ENCODE data around the gene SLN.

GRCh38 chr11:107751082-107751481 lies 39.2 kb upstream of the SLN start:
- TF ChIP-seq, protein P1, sequence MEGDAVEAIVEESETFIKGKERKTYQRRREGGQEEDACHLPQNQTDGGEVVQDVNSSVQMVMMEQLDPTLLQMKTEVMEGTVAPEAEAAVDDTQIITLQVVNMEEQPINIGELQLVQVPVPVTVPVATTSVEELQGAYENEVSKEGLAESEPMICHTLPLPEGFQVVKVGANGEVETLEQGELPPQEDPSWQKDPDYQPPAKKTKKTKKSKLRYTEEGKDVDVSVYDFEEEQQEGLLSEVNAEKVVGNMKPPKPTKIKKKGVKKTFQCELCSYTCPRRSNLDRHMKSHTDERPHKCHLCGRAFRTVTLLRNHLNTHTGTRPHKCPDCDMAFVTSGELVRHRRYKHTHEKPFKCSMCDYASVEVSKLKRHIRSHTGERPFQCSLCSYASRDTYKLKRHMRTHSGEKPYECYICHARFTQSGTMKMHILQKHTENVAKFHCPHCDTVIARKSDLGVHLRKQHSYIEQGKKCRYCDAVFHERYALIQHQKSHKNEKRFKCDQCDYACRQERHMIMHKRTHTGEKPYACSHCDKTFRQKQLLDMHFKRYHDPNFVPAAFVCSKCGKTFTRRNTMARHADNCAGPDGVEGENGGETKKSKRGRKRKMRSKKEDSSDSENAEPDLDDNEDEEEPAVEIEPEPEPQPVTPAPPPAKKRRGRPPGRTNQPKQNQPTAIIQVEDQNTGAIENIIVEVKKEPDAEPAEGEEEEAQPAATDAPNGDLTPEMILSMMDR (IDR thresholded peaks at IDR 0.05; ENCODE audit: poor library complexity): no peak
- TF ChIP-seq EZH2 (IDR thresholded peaks at IDR 0.05; ENCODE audit: borderline replicate concordance): no peak

Data from hepatocyte (in vitro differentiated cells).